H1 (cell line): ENCODE measurements around the gene LHFPL6. TPM values are rescaled to one million over a fixed set of nuclear protein-coding genes. Genes with fewer than 3 reads are reported as not detected.

Source experiments
- ASH2L ChIP-seq: fragments of 200-600, 300-600 bp; sonication (generic); IDR thresholded peaks from one replicate; pipeline ENCODE4 v1.7.1; 2017; ENCODE audit warnings: low read length
- ATF2 ChIP-seq: IDR thresholded peaks from 2 replicates; pipeline ENCODE4 v1.6.1; 2012; ENCODE audit warnings: low read length, inconsistent platforms
- BRCA1 ChIP-seq: IDR thresholded peaks from 2 replicates; pipeline ENCODE4 v1.6.1; 2012; ENCODE audit warnings: low read depth, low read length, improper control_type of control experiment
- CHD1 ChIP-seq: IDR thresholded peaks from 2 replicates; pipeline ENCODE4 v1.6.1; 2012; ENCODE audit warnings: low read depth, low read length, improper control_type of control experiment
- CHD7 ChIP-seq: fragments of 300-600 bp; sonication (generic); IDR thresholded peaks from 2 replicates; pipeline ENCODE4 v1.7.1; 2012; ENCODE audit warnings: low read length, moderate library complexity, mild to moderate bottlenecking, inconsistent platforms; ENCODE audit not compliant: insufficient replicate concordance
- POU5F1 ChIP-seq: IDR thresholded peaks from 2 replicates; pipeline ENCODE4 v1.6.1; 2011; ENCODE audit warnings: low read depth, mild to moderate bottlenecking, low read length, moderate library complexity
- RAD21 ChIP-seq, 2 experiments: IDR thresholded peaks in 1 of 2; conservative IDR thresholded peaks in 1 of 2; 2 replicates each; pipeline ENCODE4 v1.6.1; 2011; ENCODE audit warnings: low read depth in 2 of 2, low read length in 2 of 2, improper control_type of control experiment in 1 of 2, inconsistent platforms in 1 of 2, mild to moderate bottlenecking in 1 of 2, moderate library complexity in 1 of 2
- SP1 ChIP-seq: IDR thresholded peaks from 2 replicates; pipeline ENCODE4 v1.6.1; 2011; ENCODE audit warnings: low read depth, low read length
- SUZ12 ChIP-seq: fragments of 200-600 bp; sonication (generic); IDR thresholded peaks from 2 replicates; pipeline ENCODE4 v1.6.1; 2012; ENCODE audit warnings: mild to moderate bottlenecking, inconsistent platforms, low read length, moderate library complexity, mixed read lengths
- TAF7 ChIP-seq: optimal IDR thresholded peaks from 2 replicates; pipeline ENCODE3; 2011; ENCODE audit warnings: low read depth, mild to moderate bottlenecking, inconsistent platforms, low read length, moderate library complexity, borderline replicate concordance
- polyA plus RNA-seq, 7 experiments: library from polyadenylated mRNA; depleted of rRNA in 3 of 7; stranded (reverse) in 5 of 7; unstranded in 2 of 7; fragments of >200 nt in 5 of 7; fragments of 200-250 nt in 2 of 7; gene quantifications; 1 replicate in 5 of 7; 2 replicates in 1 of 7; 4 replicates in 1 of 7; pipeline versions ENCODE4 v1.2.1 to v1.2.3, GENCODE V29; 2011 to 2013; ENCODE audit warnings: missing spikeins in 2 of 7, mixed read lengths in 2 of 7
- total RNA-seq: library from RNA; stranded (reverse); fragmentation: NEBNext Ultra II Directional; extraction: Animal tissue kit (Norgen Biotek cat#: 25700); gene quantifications from 2 replicates; pipeline ENCODE4 v1.2.1, GENCODE V29; 2021

Gene LHFPL6
- total and polyA plus RNA-seq, 2 of the 8 experiments (the other 6 are each of a cell fraction or from before 2014, with no cell fraction given): 7.6 to 17.0 TPM

- no peak for TF ChIP-seq CHD7
- no peak for TF ChIP-seq ASH2L
- TF ChIP-seq POU5F1: no peak
- no peak for TF ChIP-seq ATF2
- no peak for TF ChIP-seq SP1
- TF ChIP-seq TAF7: no peak
- TF ChIP-seq CHD1: no peak
- TF ChIP-seq RAD21 (IDR thresholded peaks at IDR 0.05 in 1 of 2, conservative IDR thresholded peaks at IDR 0.05 in 1 of 2; ENCODE audit: low read depth in 2 of 2, low read length in 2 of 2): no peak
- TF ChIP-seq BRCA1: no peak
- TF ChIP-seq SUZ12: no peak
Measured at GRCh38 chr13:39432196-39432595, 170.8 kb downstream of the LHFPL6 start (continued).
